Neural progenitor cell (in vitro differentiated cells): ENCODE data around the gene SPSB2. TPM values are rescaled to one million over a fixed set of nuclear protein-coding genes. Genes with fewer than 3 reads are reported as not detected.

Experiments used
- DNase-seq: peaks from one replicate; pipeline ENCODE4 v3.0.0-alpha.2; 2016; ENCODE audit warnings: low spot score
- H2AFZ ChIP-seq: fragments of 200-600 bp; sonication (generic); replicated peaks from 2 replicates; pipeline ENCODE4 v1.6.1; 2016; ENCODE audit warnings: antibody characterized with exemption
- H3F3A ChIP-seq: fragments of 200-600 bp; sonication (generic); 2 replicates; pipeline ENCODE4 v1.6.1; 2016; ENCODE audit warnings: antibody characterized with exemption, low read depth
- H3K27ac ChIP-seq: fragments of 200-600 bp; sonication (generic); 2 replicates; pipeline ENCODE4 v1.5.1; 2016; ENCODE audit warnings: mild to moderate bottlenecking
- H3K27me3 ChIP-seq: fragments of 200-600 bp; sonication (generic); 2 replicates; pipeline ENCODE4 v1.6.1; 2016; ENCODE audit warnings: mild to moderate bottlenecking, moderate library complexity
- H3K36me3 ChIP-seq: fragments of 200-600 bp; sonication (generic); 2 replicates; pipeline ENCODE4 v1.5.1; 2016
- H3K4me1 ChIP-seq: fragments of 200-600 bp; sonication (generic); 2 replicates; pipeline ENCODE4 v1.6.1; 2016; ENCODE audit warnings: mixed run types
- H3K4me2 ChIP-seq: fragments of 200-600 bp; sonication (generic); 2 replicates; pipeline ENCODE4 v1.6.1; 2016
- H3K4me3 ChIP-seq: fragments of 200-600 bp; sonication (generic); 2 replicates; pipeline ENCODE4 v1.5.1; 2016
- H3K79me2 ChIP-seq: fragments of 200-600 bp; sonication (generic); 2 replicates; pipeline ENCODE4 v1.6.1; 2016; ENCODE audit warnings: low read depth
- H3K9ac ChIP-seq: fragments of 200-600 bp; sonication (generic); 2 replicates; pipeline ENCODE4 v1.6.1; 2016
- H3K9me3 ChIP-seq: fragments of 200-600 bp; sonication (generic); 2 replicates; pipeline ENCODE4 v1.5.1; 2016; ENCODE audit warnings: low read depth
- H4K20me1 ChIP-seq: fragments of 200-600 bp; sonication (generic); 2 replicates; pipeline ENCODE4 v1.6.1; 2016; ENCODE audit warnings: low read depth
- H3K27ac Mint-ChIP-seq: 3 replicates; pipeline ENCODE4 v1.8.0; 2021; ENCODE audit warnings: mixed read lengths
- H3K27me3 Mint-ChIP-seq: 2 replicates; pipeline ENCODE4 v1.8.0; 2022; ENCODE audit warnings: low read depth, mild to moderate bottlenecking, inconsistent platforms, moderate library complexity, mixed read lengths; ENCODE audit not compliant: insufficient read depth
- H3K36me3 Mint-ChIP-seq: 3 replicates; pipeline ENCODE4 v1.8.0; 2021; ENCODE audit warnings: mixed read lengths
- H3K4me1 Mint-ChIP-seq: 3 replicates; pipeline ENCODE4 v1.8.0; 2021; ENCODE audit warnings: mixed read lengths
- H3K4me3 Mint-ChIP-seq: 3 replicates; pipeline ENCODE4 v1.8.0; 2021; ENCODE audit warnings: mild to moderate bottlenecking, moderate library complexity, mixed read lengths
- H3K9me3 Mint-ChIP-seq: 3 replicates; pipeline ENCODE4 v1.8.0; 2020; ENCODE audit warnings: mixed read lengths
- EZH2 ChIP-seq: fragments of 200-600 bp; sonication (generic); IDR thresholded peaks from 2 replicates; pipeline ENCODE4 v1.6.1; 2017; ENCODE audit warnings: antibody characterized with exemption, mild to moderate bottlenecking, moderate library complexity
- EZH2phosphoT487 ChIP-seq: fragments of 200-600 bp; sonication (generic); IDR thresholded peaks from 2 replicates; pipeline ENCODE4 v1.6.1; 2017; ENCODE audit warnings: antibody characterized with exemption
- total RNA-seq: library from RNA; depleted of rRNA; stranded (reverse); fragments of >200 nt; gene quantifications from 2 replicates; pipeline ENCODE4 v1.2.3, GENCODE V29; 2015; ENCODE audit warnings: low replicate concordance
- TF ChIP-seq, protein P1 (sequence below): fragments of 200-600 bp; sonication (generic); IDR thresholded peaks from 2 replicates; pipeline ENCODE4 v1.5.1; 2017; ENCODE audit warnings: antibody characterized with exemption, mild to moderate bottlenecking

SPSB2 gene
- total RNA-seq, 1 donor from 2014 or later, result 0.65 TPM

DNA sequence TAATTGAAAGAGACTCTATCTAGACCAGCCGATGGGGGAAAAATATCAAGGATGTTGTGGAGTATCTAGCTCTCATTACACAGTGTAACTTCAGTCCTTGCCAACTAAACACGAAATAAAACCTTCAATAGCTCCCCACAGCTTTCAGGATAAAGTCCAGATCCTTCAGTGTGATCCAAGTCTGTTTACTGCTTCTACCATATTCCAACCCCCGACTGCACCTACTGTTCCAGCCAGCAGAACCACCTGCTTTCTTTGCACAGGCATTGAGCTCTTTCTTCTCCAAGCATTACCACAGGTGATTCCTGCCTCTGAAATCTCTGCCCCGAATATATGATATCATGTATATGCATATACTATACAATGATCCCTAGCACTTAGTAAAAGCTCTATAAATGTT, 29.3 kb upstream of the SPSB2 start:
- Mint-ChIP-seq H3K27ac (peak overlapping the region; percentile 12), H3K27me3 (peaks cover 6% of the 10 kb centered on the region), H3K4me1 (peaks cover 22% of the 10 kb centered on the region), H3K36me3 (peaks cover 1% of the 10 kb centered on the region), H3K9me3 (peaks cover 3% of the 10 kb centered on the region), H3K4me3 (peak overlapping the region; percentile 36)
- Histone ChIP-seq H3K36me3 (no peaks in the 10 kb centered on the region), H3F3A (peaks cover 20% of the 10 kb centered on the region), H2AFZ (no peak overlapping the region), H3K79me2 (no peaks in the 10 kb centered on the region), H3K9me3 (no peaks in the 10 kb centered on the region), H4K20me1 (no peaks in the 10 kb centered on the region), H3K27ac (no peak overlapping the region), H3K4me3 (no peak overlapping the region), H3K9ac (no peak overlapping the region), H3K4me1 (peaks cover 28% of the 10 kb centered on the region), H3K27me3 (no peaks in the 10 kb centered on the region), H3K4me2 (no peak overlapping the region)
- no peak for DNase-seq
- TF ChIP-seq EZH2phosphoT487 (no peak), EZH2 (no peak)
- TF ChIP-seq, protein P1, sequence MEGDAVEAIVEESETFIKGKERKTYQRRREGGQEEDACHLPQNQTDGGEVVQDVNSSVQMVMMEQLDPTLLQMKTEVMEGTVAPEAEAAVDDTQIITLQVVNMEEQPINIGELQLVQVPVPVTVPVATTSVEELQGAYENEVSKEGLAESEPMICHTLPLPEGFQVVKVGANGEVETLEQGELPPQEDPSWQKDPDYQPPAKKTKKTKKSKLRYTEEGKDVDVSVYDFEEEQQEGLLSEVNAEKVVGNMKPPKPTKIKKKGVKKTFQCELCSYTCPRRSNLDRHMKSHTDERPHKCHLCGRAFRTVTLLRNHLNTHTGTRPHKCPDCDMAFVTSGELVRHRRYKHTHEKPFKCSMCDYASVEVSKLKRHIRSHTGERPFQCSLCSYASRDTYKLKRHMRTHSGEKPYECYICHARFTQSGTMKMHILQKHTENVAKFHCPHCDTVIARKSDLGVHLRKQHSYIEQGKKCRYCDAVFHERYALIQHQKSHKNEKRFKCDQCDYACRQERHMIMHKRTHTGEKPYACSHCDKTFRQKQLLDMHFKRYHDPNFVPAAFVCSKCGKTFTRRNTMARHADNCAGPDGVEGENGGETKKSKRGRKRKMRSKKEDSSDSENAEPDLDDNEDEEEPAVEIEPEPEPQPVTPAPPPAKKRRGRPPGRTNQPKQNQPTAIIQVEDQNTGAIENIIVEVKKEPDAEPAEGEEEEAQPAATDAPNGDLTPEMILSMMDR, result no peak

DNA sequence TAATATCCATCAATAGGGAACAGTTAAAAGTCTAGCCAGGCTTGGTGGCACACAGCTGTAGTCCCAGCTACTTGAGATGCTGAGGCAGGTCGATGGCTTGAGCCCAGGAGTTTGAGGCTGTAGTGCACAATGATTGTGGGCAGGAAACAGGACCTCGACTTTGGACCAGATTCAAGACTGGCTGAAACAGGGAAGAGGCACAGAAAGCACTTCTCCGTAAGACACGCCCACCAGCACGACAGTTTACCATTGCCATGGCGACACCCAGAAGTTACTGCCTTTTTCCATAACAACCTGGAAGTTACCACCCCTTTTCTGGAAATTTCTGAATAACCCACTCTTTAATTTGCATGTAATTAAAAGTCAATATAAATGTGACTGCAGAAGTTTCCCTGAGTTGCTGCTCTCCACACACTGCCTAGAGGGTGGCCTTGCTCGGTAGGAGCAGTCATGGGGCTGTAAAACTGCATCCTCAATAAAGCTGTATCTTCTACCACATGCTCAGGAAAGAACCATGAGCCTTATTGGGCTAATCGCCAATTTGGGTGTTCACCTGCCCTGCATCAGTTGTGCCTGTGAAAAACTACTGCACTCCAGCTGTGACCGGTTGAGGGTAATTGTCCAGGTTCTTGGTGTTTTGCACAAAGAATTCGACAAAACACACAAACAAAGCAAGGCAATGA, 26.9 kb upstream of the SPSB2 start:
- H3K4me3 ChIP-seq, result no peak overlapping the region
- no peak overlapping the region for H3K9ac ChIP-seq
- H3K36me3 Mint-ChIP-seq, result peaks cover 1% of the 10 kb centered on the region
- H3K9me3 Mint-ChIP-seq, result peaks cover 3% of the 10 kb centered on the region
- no peak overlapping the region for H3K27ac ChIP-seq
- no peaks in the 10 kb centered on the region for H3K79me2 ChIP-seq
- H3K4me2 ChIP-seq, result no peak overlapping the region
- H3F3A ChIP-seq, result peaks cover 15% of the 10 kb centered on the region
- no peak for TF ChIP-seq EZH2
- TF ChIP-seq, protein P1, result no peak
- TF ChIP-seq EZH2phosphoT487, result no peak
- no peaks in the 10 kb centered on the region for H3K27me3 ChIP-seq
- no peaks in the 10 kb centered on the region for H3K36me3 ChIP-seq
- H3K4me3 Mint-ChIP-seq, result no peak overlapping the region
- no peak for DNase-seq
- H2AFZ ChIP-seq, result no peak overlapping the region
- peaks cover 21% of the 10 kb centered on the region for H3K4me1 ChIP-seq
- no peaks in the 10 kb centered on the region for H4K20me1 ChIP-seq
- H3K4me1 Mint-ChIP-seq, result peaks cover 22% of the 10 kb centered on the region
- H3K27me3 Mint-ChIP-seq, result peaks cover 6% of the 10 kb centered on the region
- H3K9me3 ChIP-seq, result no peaks in the 10 kb centered on the region
- no peak overlapping the region for H3K27ac Mint-ChIP-seq

- Mint-ChIP-seq H3K27me3 (peaks cover 6% of the 10 kb centered on the region), H3K27ac (no peak overlapping the region), H3K4me1 (peaks cover 22% of the 10 kb centered on the region), H3K4me3 (no peak overlapping the region), H3K9me3 (peaks cover 3% of the 10 kb centered on the region), H3K36me3 (peaks cover 1% of the 10 kb centered on the region)
- no peak overlapping the region for H3K9ac ChIP-seq
- no peaks in the 10 kb centered on the region for H3K9me3 ChIP-seq
- H3F3A ChIP-seq, result peaks cover 12% of the 10 kb centered on the region
- H2AFZ ChIP-seq, result no peak overlapping the region
- DNase-seq, result no peak
- H3K36me3 ChIP-seq, result no peaks in the 10 kb centered on the region
- no peaks in the 10 kb centered on the region for H3K27me3 ChIP-seq
- H3K79me2 ChIP-seq, result no peaks in the 10 kb centered on the region
- H3K27ac ChIP-seq, result no peak overlapping the region
- H3K4me1 ChIP-seq, result peaks cover 20% of the 10 kb centered on the region
- TF ChIP-seq, protein P1, result no peak
- TF ChIP-seq EZH2, result no peak
- no peak for TF ChIP-seq EZH2phosphoT487
- H4K20me1 ChIP-seq, result no peaks in the 10 kb centered on the region
- no peak overlapping the region for H3K4me3 ChIP-seq
- no peak overlapping the region for H3K4me2 ChIP-seq
These were observed 26.3 kb upstream of the SPSB2 start for GRCh38 chr12:6899427-6899826.
